Keratinocyte (primary cell): ENCODE results near the gene TSHB. TPM values are rescaled to one million over a fixed set of nuclear protein-coding genes. Genes with fewer than 3 reads are reported as not detected.

Experiments
- DNase-seq: peaks from one replicate; pipeline ENCODE4 v3.0.0-alpha.2; 2011; ENCODE audit warnings: low read depth, missing footprints, low spot score
- FAIRE-seq: peaks from 2 replicates; lab custom pipeline; 2011; peaks lifted over from hg19 to GRCh38; lab: Jason Lieb, UNC
- H2AFZ ChIP-seq: 2 replicates; pipeline ENCODE4 v1.6.0; 2012; ENCODE audit warnings: low read length, control low read depth, inconsistent platforms; ENCODE audit not compliant: control insufficient read depth
- H3K27ac ChIP-seq: 2 replicates; pipeline ENCODE4 v1.5.1; 2011; ENCODE audit warnings: low read length; ENCODE audit not compliant: control insufficient read depth, insufficient read depth
- H3K27me3 ChIP-seq: 3 replicates; pipeline ENCODE4 v1.6.0; 2011; ENCODE audit warnings: low read length; ENCODE audit not compliant: control insufficient read depth, insufficient read depth; ENCODE audit errors: extremely low read depth
- H3K36me3 ChIP-seq, 2 experiments: 2 replicates in 1 of 2; 3 replicates in 1 of 2; pipeline ENCODE4 v1.5.1; 2011; ENCODE audit warnings: low read length in 2 of 2, mild to moderate bottlenecking in 1 of 2; ENCODE audit not compliant: control insufficient read depth in 2 of 2, insufficient read depth in 2 of 2; ENCODE audit errors: extremely low read depth in 1 of 2
- H3K4me1 ChIP-seq: 3 replicates; pipeline ENCODE4 v1.5.1; 2011; ENCODE audit warnings: low read length; ENCODE audit not compliant: control insufficient read depth, insufficient read depth; ENCODE audit errors: extremely low read depth
- H3K4me2 ChIP-seq: 3 replicates; pipeline ENCODE4 v1.6.0; 2011; ENCODE audit warnings: low read depth, low read length; ENCODE audit not compliant: control insufficient read depth, insufficient read depth; ENCODE audit errors: extremely low read depth
- H3K4me3 ChIP-seq, 3 experiments: fragments of 200-600 bp in 1 of 3; sonication (generic) in 1 of 3; 2 replicates in 2 of 3; 3 replicates in 1 of 3; pipeline ENCODE4 v1.5.1; 2011 to 2016; ENCODE audit warnings: low read length in 3 of 3, mild to moderate bottlenecking in 3 of 3, control low read depth in 2 of 3, inconsistent platforms in 1 of 3, low read depth in 1 of 3, mixed read lengths in 1 of 3, mixed run types in 1 of 3, moderate library complexity in 1 of 3; ENCODE audit not compliant: control insufficient read depth in 2 of 3, insufficient read depth in 2 of 3; ENCODE audit errors: extremely low read depth in 1 of 3
- H3K79me2 ChIP-seq: 2 replicates; pipeline ENCODE4 v1.6.0; 2012; ENCODE audit warnings: low read length; ENCODE audit not compliant: control insufficient read depth, insufficient read depth
- H3K9ac ChIP-seq: 3 replicates; pipeline ENCODE4 v1.6.0; 2011; ENCODE audit warnings: low read length; ENCODE audit not compliant: control insufficient read depth, insufficient read depth; ENCODE audit errors: extremely low read depth
- H3K9me1 ChIP-seq: 3 replicates; pipeline ENCODE4 v1.6.0; 2011; ENCODE audit warnings: low read length; ENCODE audit not compliant: control insufficient read depth, insufficient read depth; ENCODE audit errors: extremely low read depth
- H3K9me3 ChIP-seq: 2 replicates; pipeline ENCODE4 v1.5.1; 2012; ENCODE audit warnings: low read depth, low read length; ENCODE audit not compliant: control insufficient read depth
- H4K20me1 ChIP-seq: 3 replicates; pipeline ENCODE4 v1.6.0; 2011; ENCODE audit warnings: low read length; ENCODE audit not compliant: control insufficient read depth, insufficient read depth; ENCODE audit errors: extremely low read depth
- CTCF ChIP-seq, 3 experiments: IDR thresholded peaks in 1 of 3; conservative IDR thresholded peaks in 1 of 3; optimal IDR thresholded peaks in 1 of 3; 2 replicates in 2 of 3; 3 replicates in 1 of 3; pipeline versions ENCODE3 to v1.5.1; 2011; ENCODE audit warnings: low read length in 3 of 3, mild to moderate bottlenecking in 3 of 3, moderate library complexity in 2 of 3, control low read depth in 1 of 3, inconsistent platforms in 1 of 3; ENCODE audit not compliant: insufficient read depth in 2 of 3; ENCODE audit errors: extremely low read depth in 1 of 3
- EZH2 ChIP-seq: IDR thresholded peaks from one replicate; pipeline ENCODE4 v1.6.1; 2012; ENCODE audit warnings: inconsistent platforms, mild to moderate bottlenecking, low read length, moderate library complexity
- dilution Hi-C: fragments of 300-500 bp; cut with MboI; formaldehyde crosslinking; loops from one replicate; pipeline ENCODE4 v1.7.0; 2020; ENCODE audit warnings: low sequenced_read_pairs; ENCODE audit not compliant: extremely low pct_ligation_motif_present
- polyA plus RNA-seq, 5 experiments: library from polyadenylated mRNA; depleted of rRNA in 3 of 5; stranded (reverse) in 3 of 5; stranded (forward) in 1 of 5; unstranded in 1 of 5; fragments of >200 nt; gene quantifications; 1 replicate in 1 of 5; 2 replicates in 3 of 5; 3 replicates in 1 of 5; pipeline versions ENCODE4 v1.2.1 to v1.2.3, GENCODE V29; 2011 to 2012; ENCODE audit warnings: missing spikeins in 2 of 5, low read depth in 1 of 5, low replicate concordance in 1 of 5

TSHB gene
- polyA plus RNA-seq, 1 donor (not counting 4 experiments of a cell fraction or from before 2014, with no cell fraction given), result not detected

GRCh38 chr1:115060501-115060900 lies 30.9 kb downstream of the TSHB start:
- Histone ChIP-seq H3K4me2 (no peak overlapping the region), H3K9me3 (no peaks in the 10 kb centered on the region), H4K20me1 (no peaks in the 10 kb centered on the region), H3K9ac (no peak overlapping the region), H3K79me2 (no peaks in the 10 kb centered on the region), H3K27ac (no peak overlapping the region), H3K4me1 (peaks cover 30% of the 10 kb centered on the region), H3K9me1 (no peaks in the 10 kb centered on the region), H3K36me3 (no peaks in the 10 kb centered on the region), H2AFZ (no peak overlapping the region), H3K27me3 (no peaks in the 10 kb centered on the region), H3K4me3 (no peak overlapping the region)
- DNase-seq (no peak), FAIRE-seq (no peak)
- TF ChIP-seq EZH2, result no peak
- TF ChIP-seq CTCF (optimal IDR thresholded peaks at IDR 0.05 in 1 of 3, IDR thresholded peaks at IDR 0.05 in 1 of 3, conservative IDR thresholded peaks at IDR 0.05 in 1 of 3; ENCODE audit: extremely low read depth in 1 of 3, insufficient read depth in 2 of 3, low read length in 3 of 3), result no peak
- dilution Hi-C loops, result no loop called here

- Histone ChIP-seq H3K4me3 (peak overlapping the region in 2 of 3 experiments; percentile 43 to 50), H3K4me1 (peaks cover 39% of the 10 kb centered on the region), H3K9me3 (no peaks in the 10 kb centered on the region), H3K27ac (peak overlapping the region; percentile 95), H3K9ac (peak overlapping the region; percentile 59), H3K36me3 (no peaks in the 10 kb centered on the region), H2AFZ (peak overlapping the region; percentile 43), H4K20me1 (no peaks in the 10 kb centered on the region), H3K9me1 (no peaks in the 10 kb centered on the region), H3K4me2 (peak overlapping the region; percentile 80), H3K79me2 (no peaks in the 10 kb centered on the region), H3K27me3 (no peaks in the 10 kb centered on the region)
- DNase-seq (peak; percentile 86), FAIRE-seq (peak; percentile 96)
- dilution Hi-C loops, result no loop called here
- TF ChIP-seq CTCF (optimal IDR thresholded peaks at IDR 0.05 in 1 of 3, IDR thresholded peaks at IDR 0.05 in 1 of 3, conservative IDR thresholded peaks at IDR 0.05 in 1 of 3; ENCODE audit: extremely low read depth in 1 of 3, insufficient read depth in 2 of 3, low read length in 3 of 3), result no peak
- no peak for TF ChIP-seq EZH2
Observed at GRCh38 chr1:115062542-115063004, 32.9 kb downstream of the TSHB start.
